GM10266 (cell line): Measurements from ENCODE around the gene SH3PXD2B.

Experiments
- DNase-seq: peaks from one replicate; pipeline ENCODE4 v3.0.0; 2012; ENCODE audit errors: extremely low spot score
- TF ChIP-seq, protein P1 (sequence below): IDR thresholded peaks from 2 replicates; pipeline ENCODE4 v1.5.1; 2012; ENCODE audit warnings: mild to moderate bottlenecking, low read depth; ENCODE audit not compliant: control insufficient read depth, insufficient read depth; ENCODE audit errors: missing control alignments

SH3PXD2B gene

GRCh38 chr5:172396220-172396619 lies 58.1 kb downstream of the SH3PXD2B start:
- no peak for DNase-seq
- TF ChIP-seq, protein P1, sequence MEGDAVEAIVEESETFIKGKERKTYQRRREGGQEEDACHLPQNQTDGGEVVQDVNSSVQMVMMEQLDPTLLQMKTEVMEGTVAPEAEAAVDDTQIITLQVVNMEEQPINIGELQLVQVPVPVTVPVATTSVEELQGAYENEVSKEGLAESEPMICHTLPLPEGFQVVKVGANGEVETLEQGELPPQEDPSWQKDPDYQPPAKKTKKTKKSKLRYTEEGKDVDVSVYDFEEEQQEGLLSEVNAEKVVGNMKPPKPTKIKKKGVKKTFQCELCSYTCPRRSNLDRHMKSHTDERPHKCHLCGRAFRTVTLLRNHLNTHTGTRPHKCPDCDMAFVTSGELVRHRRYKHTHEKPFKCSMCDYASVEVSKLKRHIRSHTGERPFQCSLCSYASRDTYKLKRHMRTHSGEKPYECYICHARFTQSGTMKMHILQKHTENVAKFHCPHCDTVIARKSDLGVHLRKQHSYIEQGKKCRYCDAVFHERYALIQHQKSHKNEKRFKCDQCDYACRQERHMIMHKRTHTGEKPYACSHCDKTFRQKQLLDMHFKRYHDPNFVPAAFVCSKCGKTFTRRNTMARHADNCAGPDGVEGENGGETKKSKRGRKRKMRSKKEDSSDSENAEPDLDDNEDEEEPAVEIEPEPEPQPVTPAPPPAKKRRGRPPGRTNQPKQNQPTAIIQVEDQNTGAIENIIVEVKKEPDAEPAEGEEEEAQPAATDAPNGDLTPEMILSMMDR = no peak

DNA sequence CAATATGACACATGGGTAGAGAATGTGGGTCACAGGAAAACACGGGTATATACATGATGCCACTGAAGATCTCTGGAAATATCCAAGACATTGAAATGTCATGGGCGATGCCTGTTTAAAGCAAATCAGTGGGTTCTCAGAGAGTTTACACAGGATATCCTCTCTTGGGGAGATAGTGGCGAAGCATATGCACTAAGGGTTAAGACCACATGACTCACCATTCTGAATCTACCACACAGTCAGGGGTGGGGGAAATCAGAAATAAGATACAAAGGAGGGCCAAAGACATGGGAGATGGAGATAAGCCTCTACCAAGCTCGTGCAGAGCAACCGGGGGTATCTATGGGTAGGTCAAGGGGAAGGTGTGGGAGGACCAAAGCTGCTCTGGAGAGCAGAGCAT lies 58.8 kb downstream of the SH3PXD2B start:
- TF ChIP-seq, protein P1 = no peak
- DNase-seq = no peak

DNA sequence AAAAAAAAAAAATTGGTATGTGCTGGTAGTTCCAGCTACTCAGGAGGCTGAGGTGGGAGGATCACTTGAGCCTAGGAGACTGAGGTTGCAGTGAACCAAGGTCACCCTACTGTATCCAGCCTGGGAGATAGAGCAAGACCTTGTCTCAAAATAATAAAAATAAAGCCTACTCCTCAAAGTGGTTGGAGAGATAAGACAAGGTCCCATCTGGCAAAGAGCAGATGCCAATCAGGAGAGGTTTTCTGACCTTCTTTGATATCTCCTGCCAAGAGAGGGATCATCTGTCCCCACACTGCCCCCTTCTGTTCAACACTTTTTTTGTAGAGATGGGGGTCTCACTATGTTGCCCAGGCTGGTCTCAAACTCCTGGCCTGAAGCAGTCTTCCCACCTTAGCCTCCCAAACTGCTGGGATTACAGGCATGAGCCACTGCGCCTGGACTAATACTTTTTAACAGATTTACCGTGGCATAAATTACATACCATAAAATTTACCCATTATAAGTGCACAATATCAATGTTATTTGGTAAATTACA lies 64.7 kb downstream of the SH3PXD2B start:
- no peak for DNase-seq
- TF ChIP-seq, protein P1 = no peak

DNA sequence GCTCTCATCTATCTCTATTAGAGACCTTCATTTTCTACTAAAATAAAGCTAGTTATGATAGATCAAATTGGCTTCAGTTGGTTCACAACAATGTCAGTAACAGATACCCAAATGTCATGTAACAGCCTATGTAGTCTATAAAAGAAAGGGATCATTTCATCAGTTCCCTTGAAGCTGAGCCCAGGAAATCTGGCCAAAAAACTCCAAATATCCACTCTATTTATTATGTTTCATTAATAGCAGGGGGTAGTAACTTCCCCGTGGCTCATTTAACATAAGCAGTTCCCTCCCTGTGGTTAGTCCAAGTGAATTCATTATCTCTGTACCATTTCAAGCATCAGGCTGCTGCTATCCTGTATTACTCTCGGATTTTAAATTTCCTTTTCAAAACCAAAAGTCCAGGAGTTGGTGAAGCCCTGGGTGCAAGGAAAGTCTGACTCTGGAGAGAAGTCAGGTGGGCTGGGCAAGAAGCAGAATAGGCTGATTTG lies 66.0 kb downstream of the SH3PXD2B start:
- TF ChIP-seq, protein P1 = no peak
- DNase-seq = no peak

DNA sequence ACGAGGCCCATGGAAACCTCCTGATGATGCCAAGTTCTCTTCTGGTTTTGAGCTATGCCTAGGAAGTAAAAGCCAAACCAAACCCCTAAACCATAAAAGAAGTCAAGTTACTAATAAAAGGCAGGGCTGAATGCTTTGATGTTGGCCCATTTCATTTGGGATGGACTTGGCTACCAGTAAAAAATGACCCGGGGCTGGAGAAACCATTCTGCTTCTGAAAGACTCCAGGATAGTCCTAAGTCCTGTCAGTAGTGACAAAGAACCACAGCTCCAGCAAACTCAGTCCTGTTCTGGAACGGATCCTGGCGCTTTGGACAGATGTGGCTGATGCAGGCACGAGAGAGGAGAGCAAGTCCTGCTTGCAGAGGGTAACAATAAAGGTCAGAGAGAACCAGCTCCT lies 68.6 kb downstream of the SH3PXD2B start:
- TF ChIP-seq, protein P1 = no peak

DNA sequence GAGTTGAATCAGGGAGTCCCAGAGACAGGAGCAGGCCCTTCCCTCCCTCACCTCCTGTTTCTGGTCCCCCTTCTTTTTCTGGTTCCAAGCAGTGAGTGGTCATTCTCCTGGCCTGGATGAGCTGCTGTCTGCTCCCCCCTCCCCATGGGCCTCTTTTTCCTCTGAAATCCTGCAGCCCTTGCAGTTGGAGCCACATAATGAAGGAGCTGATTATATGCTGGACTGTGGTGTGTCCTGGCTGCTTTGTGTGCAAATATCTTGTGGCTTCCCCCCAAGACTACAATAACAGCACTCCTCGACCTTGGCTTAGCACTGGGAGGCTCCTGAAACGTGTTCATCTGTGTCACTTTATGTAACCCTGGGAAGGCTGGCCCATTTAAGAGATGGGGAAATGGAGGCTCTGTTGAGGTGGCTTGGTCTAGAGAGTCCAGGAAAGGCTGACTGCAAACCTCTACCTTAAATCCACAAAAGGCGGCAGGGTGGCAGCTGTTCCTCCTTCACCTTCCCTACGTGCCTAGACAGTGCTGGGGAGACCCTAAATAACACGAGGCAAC lies 69.2 kb downstream of the SH3PXD2B start:
- TF ChIP-seq, protein P1 = no peak
- DNase-seq = no peak

More for the DNA sequence above, 68.6 kb downstream of the SH3PXD2B start:
- DNase-seq = no peak

DNA sequence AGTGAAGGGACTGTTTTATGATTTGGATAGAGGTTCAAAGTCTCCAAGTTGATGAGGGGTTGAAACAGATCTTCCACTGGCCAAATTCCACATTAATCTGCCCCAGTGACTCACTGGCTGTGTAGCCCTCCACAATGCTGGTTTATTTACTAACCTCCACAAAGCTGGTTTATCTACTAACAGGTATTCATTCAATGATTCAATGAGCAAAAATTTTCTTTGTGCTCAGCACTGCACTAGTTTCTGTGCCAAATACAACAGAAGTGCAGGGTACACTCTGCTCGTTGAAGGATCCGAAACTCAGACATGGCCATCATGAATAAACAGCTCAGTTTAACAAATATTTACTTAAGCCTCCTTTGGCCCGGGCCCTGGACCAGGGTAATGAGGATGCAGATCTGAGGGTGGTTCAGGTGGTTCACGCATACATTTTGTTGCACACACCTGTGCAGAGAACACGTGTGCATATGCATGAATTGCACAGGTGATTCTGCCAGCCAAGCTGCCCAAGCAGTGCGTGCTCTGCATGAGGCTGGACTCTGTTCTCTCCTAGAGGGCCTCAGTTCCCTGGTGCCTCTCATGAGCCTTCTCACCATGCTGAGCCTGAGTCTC lies 71.0 kb downstream of the SH3PXD2B start:
- TF ChIP-seq, protein P1 = no peak
- no peak for DNase-seq
